ENCODE data around the gene CACNA1D. TPM values are rescaled to one million over a fixed set of nuclear protein-coding genes. Genes with fewer than 3 reads are reported as not detected.

CACNA1D gene
- total and polyA plus RNA-seq, 2 donors (not counting 1 experiment from before 2014, with no cell fraction given): 0.17 to 0.37 TPM

- no peak for DNase-seq (ENCODE audit: low read depth in 2 of 2)
Observed at GRCh38 chr3:53523346-53523745, 28.9 kb downstream of the CACNA1D start.

GRCh38 chr3:53524566-53524965 is 30.2 kb downstream of the CACNA1D start:
- no peaks in the 10 kb centered on the region for H3K79me2 ChIP-seq (ENCODE audit: control insufficient read depth, insufficient read depth, low read length)
- H3K4me3 ChIP-seq (replicated peaks in 1 of 4; ENCODE audit: control extremely low read depth in 1 of 4, insufficient read depth in 1 of 4, low read depth in 3 of 4, low read length in 4 of 4): no peak overlapping the region
- no peak for TF ChIP-seq EZH2 (IDR thresholded peaks at IDR 0.05; ENCODE audit: low read length, missing control alignments)
- no peak for TF ChIP-seq CTCF (conservative IDR thresholded peaks at IDR 0.05 in 1 of 2, IDR thresholded peaks at IDR 0.05 in 1 of 2; ENCODE audit: low read depth in 1 of 2, low read length in 2 of 2)
- no peaks in the 10 kb centered on the region for H4K20me1 ChIP-seq (ENCODE audit: control insufficient read depth, extremely low read depth, insufficient read depth, low read length)
- no peaks in the 10 kb centered on the region for H3K4me1 ChIP-seq (ENCODE audit: control insufficient read depth, extremely low read depth, insufficient read depth, low read length)
- no peak for DNase-seq (ENCODE audit: low read depth in 2 of 2)
- H3K27me3 ChIP-seq (ENCODE audit: control insufficient read depth, insufficient read depth, low read length): no peaks in the 10 kb centered on the region
- no peaks in the 10 kb centered on the region for H3K9me3 ChIP-seq (ENCODE audit: control insufficient read depth, insufficient read depth, low read depth, low read length)
- H3K36me3 ChIP-seq (ENCODE audit: control insufficient read depth, insufficient read depth, low read length): no peaks in the 10 kb centered on the region
- no peak overlapping the region for H2AFZ ChIP-seq (ENCODE audit: low read length)
- no peak overlapping the region for H3K27ac ChIP-seq (ENCODE audit: insufficient read depth, low read length)
- no peak overlapping the region for H3K4me2 ChIP-seq (ENCODE audit: extremely low read depth, insufficient read depth, low read length)
- no peak overlapping the region for H3K9ac ChIP-seq (ENCODE audit: insufficient read depth, low read length)

More at GRCh38 chr3:53523346-53523745, 28.9 kb downstream of the CACNA1D start:
- Histone ChIP-seq H3K4me3 (replicated peaks in 1 of 4; ENCODE audit: control extremely low read depth in 1 of 4, insufficient read depth in 1 of 4, low read depth in 3 of 4, low read length in 4 of 4) (no peak overlapping the region), H3K36me3 (ENCODE audit: control insufficient read depth, insufficient read depth, low read length) (no peaks in the 10 kb centered on the region), H3K27me3 (ENCODE audit: control insufficient read depth, insufficient read depth, low read length) (no peaks in the 10 kb centered on the region), H3K4me2 (ENCODE audit: extremely low read depth, insufficient read depth, low read length) (no peak overlapping the region), H3K79me2 (ENCODE audit: control insufficient read depth, insufficient read depth, low read length) (no peaks in the 10 kb centered on the region), H2AFZ (ENCODE audit: low read length) (no peak overlapping the region), H4K20me1 (ENCODE audit: control insufficient read depth, extremely low read depth, insufficient read depth, low read length) (no peaks in the 10 kb centered on the region), H3K27ac (ENCODE audit: insufficient read depth, low read length) (no peak overlapping the region), H3K9me3 (ENCODE audit: control insufficient read depth, insufficient read depth, low read depth, low read length) (no peaks in the 10 kb centered on the region), H3K4me1 (ENCODE audit: control insufficient read depth, extremely low read depth, insufficient read depth, low read length) (no peaks in the 10 kb centered on the region), H3K9ac (ENCODE audit: insufficient read depth, low read length) (no peak overlapping the region)
- TF ChIP-seq EZH2 (IDR thresholded peaks at IDR 0.05; ENCODE audit: low read length, missing control alignments): no peak
- TF ChIP-seq CTCF (conservative IDR thresholded peaks at IDR 0.05 in 1 of 2, IDR thresholded peaks at IDR 0.05 in 1 of 2; ENCODE audit: low read depth in 1 of 2, low read length in 2 of 2): no peak

- no peaks in the 10 kb centered on the region for H3K27me3 ChIP-seq (ENCODE audit: control insufficient read depth, insufficient read depth, low read length)
- no peaks in the 10 kb centered on the region for H3K9me3 ChIP-seq (ENCODE audit: control insufficient read depth, insufficient read depth, low read depth, low read length)
- TF ChIP-seq CTCF (conservative IDR thresholded peaks at IDR 0.05 in 1 of 2, IDR thresholded peaks at IDR 0.05 in 1 of 2; ENCODE audit: low read depth in 1 of 2, low read length in 2 of 2): no peak
- TF ChIP-seq EZH2 (IDR thresholded peaks at IDR 0.05; ENCODE audit: low read length, missing control alignments): no peak
- no peaks in the 10 kb centered on the region for H4K20me1 ChIP-seq (ENCODE audit: control insufficient read depth, extremely low read depth, insufficient read depth, low read length)
- H3K27ac ChIP-seq (ENCODE audit: insufficient read depth, low read length): no peak overlapping the region
- H3K9ac ChIP-seq (ENCODE audit: insufficient read depth, low read length): no peak overlapping the region
- H3K36me3 ChIP-seq (ENCODE audit: control insufficient read depth, insufficient read depth, low read length): no peaks in the 10 kb centered on the region
- DNase-seq (ENCODE audit: low read depth in 2 of 2): peak; percentile 11 to 12
- no peak overlapping the region for H3K4me3 ChIP-seq (replicated peaks in 1 of 4; ENCODE audit: control extremely low read depth in 1 of 4, insufficient read depth in 1 of 4, low read depth in 3 of 4, low read length in 4 of 4)
- no peaks in the 10 kb centered on the region for H3K4me1 ChIP-seq (ENCODE audit: control insufficient read depth, extremely low read depth, insufficient read depth, low read length)
- H3K4me2 ChIP-seq (ENCODE audit: extremely low read depth, insufficient read depth, low read length): no peak overlapping the region
- no peak overlapping the region for H2AFZ ChIP-seq (ENCODE audit: low read length)
- H3K79me2 ChIP-seq (ENCODE audit: control insufficient read depth, insufficient read depth, low read length): no peaks in the 10 kb centered on the region
Observed at GRCh38 chr3:53525765-53526703, 31.6 kb downstream of the CACNA1D start.
